GM21367 (cell line): Measurements from ENCODE around the gene USP24.
"Not testable (repeated sequence)": the region's sequence is repeated elsewhere in the genome, so short reads cannot be mapped to it uniquely, and the experiment has no call there.

Experiments
- ATAC-seq: cut with Tn5 transposase; IDR thresholded peaks from one replicate; pipeline ENCODE4 v1.9.1; 2021; ENCODE audit not compliant: unreplicated experiment

The USP24 gene

DNA sequence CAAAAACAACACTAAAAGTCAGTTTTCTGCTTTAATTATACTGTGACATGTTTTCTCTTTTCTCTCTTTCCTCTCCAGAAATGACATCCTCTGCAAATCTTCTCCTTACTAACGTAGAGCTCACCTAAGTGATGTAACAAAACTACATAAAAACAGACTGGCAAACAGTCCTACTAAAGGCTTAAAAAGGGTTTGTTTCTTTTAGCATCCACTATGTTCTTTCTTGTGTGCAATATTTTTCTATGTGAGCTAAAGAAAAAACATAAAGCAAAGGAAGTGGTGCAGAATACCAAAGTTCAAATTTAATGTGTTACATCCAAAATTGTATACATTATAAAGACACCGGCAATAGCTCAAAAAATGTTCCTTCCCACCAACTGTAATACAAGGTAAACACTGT lies 14.5 kb downstream of the USP24 start:
- ATAC-seq, result no peak

- ATAC-seq, result not testable (repeated sequence)
These were observed 15.4 kb downstream of the USP24 start for GRCh38 chr1:55199735-55200134.

DNA sequence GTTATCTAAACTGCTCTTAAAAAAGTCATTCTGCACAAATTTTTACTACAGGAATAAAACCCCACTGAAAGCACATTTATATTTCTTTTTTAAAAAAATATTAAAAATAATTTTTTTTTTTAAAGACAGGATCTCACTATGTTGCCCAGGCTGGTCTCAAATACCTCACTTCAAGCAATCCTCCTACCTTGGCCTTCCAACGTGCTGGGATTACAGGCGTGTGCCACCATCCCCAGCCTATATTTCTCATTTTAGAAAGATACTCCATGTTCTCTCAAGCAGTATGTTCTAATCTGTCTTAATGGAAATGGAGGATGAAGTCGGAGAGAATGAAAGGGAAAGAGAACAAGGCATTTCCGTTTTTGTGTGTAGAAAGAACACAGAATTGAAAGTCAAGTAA lies 17.1 kb downstream of the USP24 start:
- ATAC-seq, result no peak

- ATAC-seq, result no peak
These were observed 18.1 kb downstream of the USP24 start for GRCh38 chr1:55197099-55197498.

- no peak for ATAC-seq
These were observed 18.6 kb downstream of the USP24 start for GRCh38 chr1:55196433-55197035.

GRCh38 chr1:55195521-55196233 lies 19.5 kb downstream of the USP24 start:
- no peak for ATAC-seq

- no peak for ATAC-seq
These were observed 20.3 kb downstream of the USP24 start for GRCh38 chr1:55194851-55195250.

- ATAC-seq, result no peak
These were observed 23.1 kb downstream of the USP24 start for GRCh38 chr1:55192093-55192492.

DNA sequence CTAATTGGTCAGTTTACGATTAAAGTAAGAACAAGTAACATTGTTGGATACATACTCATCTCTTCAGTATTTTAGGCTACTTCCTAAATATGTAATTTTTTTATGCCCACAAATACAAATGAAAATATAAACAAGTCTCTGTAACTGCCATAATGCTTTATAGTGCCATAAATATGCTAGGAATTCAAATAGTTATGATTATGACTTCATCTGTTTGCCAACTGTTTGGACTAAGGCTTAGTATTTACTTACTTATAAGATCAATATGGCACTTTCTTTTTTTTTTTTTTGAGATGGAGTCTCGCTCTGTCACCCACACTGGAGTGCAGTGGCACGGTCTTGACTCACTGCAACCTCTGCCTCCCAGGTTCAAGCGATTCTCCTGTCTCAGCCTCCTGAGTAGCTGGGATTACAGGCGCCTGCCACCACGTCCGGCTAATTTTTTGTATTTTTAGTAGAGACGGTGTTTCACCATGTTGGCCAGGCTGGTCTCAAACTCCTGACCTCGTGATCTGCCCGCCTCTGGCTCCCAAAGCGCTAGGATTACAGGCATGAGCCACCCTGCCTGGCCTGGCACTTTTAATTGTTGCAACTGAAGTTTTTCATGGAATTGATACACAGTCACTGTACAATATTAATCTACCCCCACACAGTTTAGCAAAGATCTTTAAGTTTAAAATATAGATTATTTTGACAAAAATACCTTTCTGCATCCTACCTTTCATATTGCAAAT lies 23.8 kb downstream of the USP24 start:
- ATAC-seq, result not testable (repeated sequence)

DNA sequence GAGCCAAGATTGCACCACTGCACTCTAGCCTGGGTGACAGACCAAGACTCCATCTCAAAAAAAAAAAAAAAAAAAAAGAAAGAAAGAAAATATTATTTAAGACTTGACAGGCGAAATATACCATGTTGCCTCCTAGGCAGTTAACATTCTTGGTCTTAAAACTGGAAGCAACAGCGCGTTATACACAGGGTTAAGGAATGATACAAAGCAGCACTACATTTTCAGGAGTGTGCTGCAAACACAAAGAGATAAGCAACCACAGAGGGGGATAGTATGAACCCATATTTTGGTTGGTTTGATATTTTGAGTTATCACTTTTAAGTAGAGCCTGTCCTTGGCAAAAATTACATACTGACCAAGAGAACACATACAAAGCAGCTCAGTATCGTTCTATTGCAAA lies 25.1 kb downstream of the USP24 start:
- no peak for ATAC-seq

DNA sequence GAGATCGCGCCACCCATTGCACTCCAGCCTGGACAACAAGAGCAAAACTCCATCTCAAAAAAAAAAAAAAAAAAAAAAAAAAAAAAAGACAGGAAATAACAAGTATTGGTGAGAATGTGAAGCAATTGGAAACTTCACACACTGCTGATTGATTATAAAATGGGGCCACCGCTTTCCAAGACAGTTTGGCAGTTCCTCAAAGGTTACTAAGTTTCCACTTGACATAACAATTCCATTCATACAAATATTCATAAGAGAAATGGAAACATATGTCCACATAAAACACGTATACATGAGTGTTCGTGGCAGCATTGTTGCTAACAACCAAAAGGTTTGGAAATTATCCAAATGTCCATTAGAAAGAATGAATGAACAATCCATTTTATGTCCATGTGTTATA lies 26.3 kb downstream of the USP24 start:
- ATAC-seq, result no peak

DNA sequence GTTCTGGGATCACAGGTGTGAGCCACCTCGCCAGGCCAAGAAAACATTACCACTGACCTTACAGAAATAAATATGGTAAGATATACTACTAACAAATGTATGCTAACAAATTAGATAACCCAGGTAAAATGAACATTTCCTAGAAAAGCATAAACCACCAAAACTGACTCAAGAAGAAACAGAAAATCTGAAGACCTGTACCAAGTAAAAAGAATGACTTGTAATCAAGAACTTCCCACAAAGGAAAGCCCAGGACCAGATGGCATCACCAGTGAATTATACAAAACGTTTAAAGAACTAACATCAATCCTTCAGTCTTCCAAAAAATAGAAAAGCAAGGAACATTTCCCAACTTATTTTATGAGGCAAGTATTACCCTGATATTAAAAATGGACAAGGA lies 29.3 kb downstream of the USP24 start:
- ATAC-seq, result no peak

DNA sequence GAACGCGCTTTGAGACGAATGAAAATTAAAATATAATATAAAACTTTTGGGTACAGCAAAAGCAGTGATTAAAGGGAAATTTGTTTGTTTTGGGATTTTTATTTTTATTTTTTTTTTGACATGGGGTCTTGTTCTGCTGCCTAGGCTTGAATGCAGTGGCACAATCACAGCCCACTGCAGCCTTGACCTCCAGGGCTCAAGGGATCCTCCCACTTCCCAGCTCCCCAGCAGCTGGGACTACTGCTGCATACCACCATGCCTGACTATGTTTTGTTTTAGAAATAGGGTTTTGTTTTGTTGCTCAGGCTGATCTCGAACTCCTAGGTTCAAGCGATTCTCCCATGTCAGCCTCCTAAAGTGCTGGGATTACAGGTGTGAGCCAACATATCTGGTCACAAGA lies 30.3 kb downstream of the USP24 start:
- ATAC-seq, result no peak

- no peak for ATAC-seq
These were observed 33.5 kb downstream of the USP24 start for GRCh38 chr1:55181666-55182065.

GRCh38 chr1:55180075-55180670 lies 35.0 kb downstream of the USP24 start:
- ATAC-seq, result no peak

DNA sequence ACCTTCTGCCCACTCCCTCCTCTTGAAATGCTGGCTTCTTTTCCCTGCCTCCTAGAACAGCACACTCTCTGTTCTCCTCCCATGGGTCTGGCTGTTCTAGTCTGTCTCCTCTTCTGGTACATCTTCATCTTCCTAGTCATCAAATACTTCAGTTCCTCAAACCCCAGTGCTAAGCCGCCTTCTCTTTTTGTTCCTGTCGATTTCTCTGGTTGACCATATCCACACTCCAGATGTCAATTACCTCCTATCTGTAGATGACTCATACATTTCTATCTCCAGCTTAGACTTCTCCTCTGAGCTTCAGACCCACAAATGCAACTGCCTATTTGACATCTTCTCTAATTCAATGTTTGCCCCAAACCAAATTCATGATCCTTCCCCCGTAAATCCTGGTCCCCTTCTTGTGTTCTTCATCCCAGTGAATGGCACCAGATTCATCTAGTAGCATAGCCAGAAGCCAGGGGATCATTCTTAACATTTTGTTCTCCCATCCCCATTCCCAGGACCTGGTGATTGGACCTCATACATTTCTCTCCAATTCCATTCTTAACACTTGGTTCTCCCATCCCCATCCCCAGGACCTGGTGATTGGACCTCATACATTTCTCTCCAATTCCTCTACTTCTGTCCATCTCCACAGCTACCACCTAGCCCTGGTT lies 35.9 kb downstream of the USP24 start:
- no peak for ATAC-seq

DNA sequence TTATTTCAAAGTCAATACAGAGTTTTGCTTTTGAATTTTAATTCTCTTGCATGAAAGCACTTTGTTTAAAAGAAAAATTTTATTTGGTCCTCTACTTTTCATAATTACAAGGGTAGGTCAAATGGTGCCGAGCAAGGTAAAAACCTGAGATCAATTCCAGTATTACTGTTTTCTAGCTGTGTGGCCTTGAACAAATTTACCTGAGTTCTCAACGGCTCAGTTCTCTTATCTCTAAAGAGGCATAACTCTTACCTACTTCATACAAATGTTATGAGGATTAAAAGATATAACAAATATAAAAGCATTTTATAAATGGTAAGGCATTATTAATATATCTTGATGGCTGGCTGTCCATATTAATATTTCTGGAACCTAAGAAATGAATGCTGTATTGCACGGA lies 42.5 kb downstream of the USP24 start:
- ATAC-seq, result no peak

- ATAC-seq, result no peak
These were observed 42.9 kb downstream of the USP24 start for GRCh38 chr1:55172272-55172671.

DNA sequence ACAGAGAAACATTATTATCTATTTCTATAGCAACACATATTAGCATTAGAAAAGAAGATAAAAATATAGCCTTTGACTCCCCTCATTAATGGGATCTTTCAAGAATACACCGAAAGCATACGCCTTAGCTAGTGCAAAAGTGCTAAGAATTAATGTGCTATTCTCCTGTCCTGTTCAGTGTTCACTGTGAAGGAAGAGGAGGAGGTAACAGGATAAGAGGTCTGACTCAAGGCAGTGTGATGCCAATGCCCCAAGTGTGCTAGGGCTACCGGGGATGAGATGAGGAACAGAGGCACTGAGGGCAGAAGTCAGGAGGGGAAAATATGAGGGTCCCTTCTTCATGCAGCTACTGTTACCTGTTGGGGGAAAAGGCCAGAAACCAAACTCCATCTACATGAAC lies 43.5 kb downstream of the USP24 start:
- no peak for ATAC-seq

- no peak for ATAC-seq
These were observed 44.7 kb downstream of the USP24 start for GRCh38 chr1:55170426-55170825.

- no peak for ATAC-seq
These were observed 46.0 kb downstream of the USP24 start for GRCh38 chr1:55169126-55169525.
